ENCODE results near the gene PGBD1. TPM values are rescaled to one million over a fixed set of nuclear protein-coding genes. Genes with fewer than 3 reads are reported as not detected.

PGBD1 gene
- total and polyA plus RNA-seq, 8 donors, result 0.58 to 5.8 (median 1.7) TPM

- TF ChIP-seq POLR2AphosphoS5 (IDR thresholded peaks at IDR 0.05), result no peak
- no peak for TF ChIP-seq CTCF (IDR thresholded peaks at IDR 0.05)
- intact Hi-C loops (cut with DNase I; ENCODE audit: low total_unique reads), result no loop called here
- no peaks in the 10 kb centered on the region for H3K9me3 ChIP-seq
- H3K4me1 ChIP-seq, result peaks cover 3 to 26% (median 14%) of the 10 kb centered on the region in 4 donors
- DNase-seq, result peak in 1 of 2 donors; percentile 43
- H3K27ac ChIP-seq, result peak overlapping the region in 4 of 5 donors; percentile 94 to 99 (median 96)
- H3K27me3 ChIP-seq, result no peaks in the 10 kb centered on the region
- peak overlapping the region in 2 of 4 donors; percentile 58 to 69 for H3K4me3 ChIP-seq
- no peaks in the 10 kb centered on the region for H3K36me3 ChIP-seq
Measured at GRCh38 chr6:28337121-28337520, 55.7 kb downstream of the PGBD1 start.

GRCh38 chr6:28340310-28341095 lies 59.1 kb downstream of the PGBD1 start:
- H3K36me3 ChIP-seq, result no peaks in the 10 kb centered on the region
- H3K4me3 ChIP-seq, result no peak overlapping the region
- H3K27ac ChIP-seq, result no peak overlapping the region
- TF ChIP-seq EP300 (IDR thresholded peaks at IDR 0.05), result no peak
- intact Hi-C loops (cut with DNase I; ENCODE audit: low total_unique reads), result no loop called here
- no peaks in the 10 kb centered on the region for H3K27me3 ChIP-seq
- DNase-seq, result no peak
- peaks cover 0 to 15% (median 7%) of the 10 kb centered on the region in 4 donors for H3K4me1 ChIP-seq
- 78 to 90% (median 84%) methylated on average over 1 of the region's 1 CpG for WGBS, 5 donors
- no peaks in the 10 kb centered on the region for H3K9me3 ChIP-seq

- Histone ChIP-seq H3K36me3 (no peaks in the 10 kb centered on the region), H3K9me3 (no peaks in the 10 kb centered on the region), H3K4me1 (peaks cover 0 to under 1% (median 0%) of the 10 kb centered on the region in 4 donors), H3K27me3 (no peaks in the 10 kb centered on the region), H3K4me3 (no peak overlapping the region), H3K27ac (no peak overlapping the region)
- no peak for DNase-seq
- 24 to 48% (median 44%) methylated on average over 1 of the region's 1 CpG for WGBS, 5 donors
- TF ChIP-seq EP300 (IDR thresholded peaks at IDR 0.05) (no peak), POLR2AphosphoS5 (IDR thresholded peaks at IDR 0.05) (no peak), POLR2A (IDR thresholded peaks at IDR 0.05) (no peak), CTCF (IDR thresholded peaks at IDR 0.05) (no peak)
- intact Hi-C loops (cut with DNase I; ENCODE audit: low total_unique reads), result no loop called here
Measured at GRCh38 chr6:28343898-28344677, 62.7 kb downstream of the PGBD1 start.

GRCh38 chr6:28345201-28345600 lies 63.8 kb downstream of the PGBD1 start:
- intact Hi-C loops (cut with DNase I; ENCODE audit: low total_unique reads), result no loop called here
- Histone ChIP-seq H3K36me3 (no peaks in the 10 kb centered on the region), H3K9me3 (no peaks in the 10 kb centered on the region), H3K27ac (no peak overlapping the region), H3K27me3 (no peaks in the 10 kb centered on the region), H3K4me3 (no peak overlapping the region), H3K4me1 (peaks cover 0 to 5% (median under 1%) of the 10 kb centered on the region in 4 donors)
- 71 to 91% (median 86%) methylated on average over 1 of the region's 1 CpG for WGBS, 5 donors
- no peak for TF ChIP-seq EP300 (IDR thresholded peaks at IDR 0.05)
- TF ChIP-seq POLR2AphosphoS5 (IDR thresholded peaks at IDR 0.05), result no peak
- no peak for TF ChIP-seq POLR2A (IDR thresholded peaks at IDR 0.05)
- no peak for TF ChIP-seq CTCF (IDR thresholded peaks at IDR 0.05)
- DNase-seq, result no peak

All from stomach (tissue), 9 donors.